GM12874 (cell line): ENCODE measurements around the gene ACSL5.

Experiments
- TF ChIP-seq, protein P1 (sequence below): IDR thresholded peaks from 2 replicates; pipeline ENCODE4 v1.5.1; 2011; ENCODE audit warnings: low read depth, mild to moderate bottlenecking, control low read depth, low read length, moderate library complexity; ENCODE audit not compliant: insufficient read depth

Gene ACSL5

DNA sequence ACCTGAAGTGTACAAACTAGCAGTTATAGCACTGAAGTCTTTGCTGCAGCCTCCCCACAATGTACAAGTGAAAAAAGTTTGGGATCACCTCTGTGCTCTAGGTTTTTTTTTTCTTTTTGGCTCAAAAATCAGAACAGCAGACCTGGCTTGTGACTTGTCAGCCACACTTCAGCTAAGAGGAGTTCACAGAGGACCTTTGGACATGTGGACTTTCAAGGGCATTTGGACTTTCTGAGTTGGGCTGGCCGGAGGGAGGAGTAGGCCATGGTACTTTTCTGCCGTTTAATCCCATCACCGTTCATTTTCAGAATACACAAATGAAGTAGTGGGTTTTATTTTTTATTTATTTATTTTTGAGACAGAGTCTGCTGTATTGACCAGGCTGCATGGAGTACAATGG lies 21.9 kb upstream of the ACSL5 start:
- TF ChIP-seq, protein P1, sequence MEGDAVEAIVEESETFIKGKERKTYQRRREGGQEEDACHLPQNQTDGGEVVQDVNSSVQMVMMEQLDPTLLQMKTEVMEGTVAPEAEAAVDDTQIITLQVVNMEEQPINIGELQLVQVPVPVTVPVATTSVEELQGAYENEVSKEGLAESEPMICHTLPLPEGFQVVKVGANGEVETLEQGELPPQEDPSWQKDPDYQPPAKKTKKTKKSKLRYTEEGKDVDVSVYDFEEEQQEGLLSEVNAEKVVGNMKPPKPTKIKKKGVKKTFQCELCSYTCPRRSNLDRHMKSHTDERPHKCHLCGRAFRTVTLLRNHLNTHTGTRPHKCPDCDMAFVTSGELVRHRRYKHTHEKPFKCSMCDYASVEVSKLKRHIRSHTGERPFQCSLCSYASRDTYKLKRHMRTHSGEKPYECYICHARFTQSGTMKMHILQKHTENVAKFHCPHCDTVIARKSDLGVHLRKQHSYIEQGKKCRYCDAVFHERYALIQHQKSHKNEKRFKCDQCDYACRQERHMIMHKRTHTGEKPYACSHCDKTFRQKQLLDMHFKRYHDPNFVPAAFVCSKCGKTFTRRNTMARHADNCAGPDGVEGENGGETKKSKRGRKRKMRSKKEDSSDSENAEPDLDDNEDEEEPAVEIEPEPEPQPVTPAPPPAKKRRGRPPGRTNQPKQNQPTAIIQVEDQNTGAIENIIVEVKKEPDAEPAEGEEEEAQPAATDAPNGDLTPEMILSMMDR, result no peak

DNA sequence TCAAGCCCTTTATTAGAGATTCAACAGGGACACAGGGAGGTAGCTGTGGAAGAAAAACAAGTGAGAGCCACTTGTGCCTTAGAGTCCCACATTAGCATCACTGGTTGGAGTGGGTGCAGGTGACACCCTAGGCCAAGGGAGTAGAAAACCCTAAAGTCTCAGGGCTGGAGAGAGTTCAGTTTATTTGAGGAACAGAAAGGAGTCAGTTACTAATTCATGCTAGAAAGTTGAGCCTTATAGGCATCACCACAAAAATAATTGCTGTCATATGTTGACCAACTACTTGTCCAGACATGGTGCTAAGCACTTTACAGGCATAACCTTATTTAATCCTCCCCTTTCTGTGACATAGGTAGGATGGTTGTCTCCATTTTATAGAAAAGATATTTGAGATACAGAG lies 20.9 kb upstream of the ACSL5 start:
- TF ChIP-seq, protein P1, result no peak

DNA sequence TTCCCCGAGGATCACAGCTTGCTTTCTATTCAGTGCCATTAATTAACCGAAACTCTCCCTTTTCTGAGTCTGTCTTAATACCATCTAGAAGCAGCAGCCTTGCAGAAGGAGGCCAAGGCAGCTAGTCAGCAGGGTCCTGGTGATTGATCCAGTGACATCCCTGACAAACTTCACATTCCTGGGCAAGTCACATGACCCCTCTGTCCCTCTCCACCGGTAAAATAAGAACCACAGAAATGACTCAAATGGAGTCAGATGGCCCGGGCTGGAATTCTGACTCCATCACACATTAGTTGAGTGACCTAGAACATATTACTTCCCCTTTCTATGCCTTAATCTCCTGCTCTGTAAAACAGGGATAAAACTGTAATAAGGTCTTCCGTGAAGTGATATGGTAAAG lies 17.2 kb upstream of the ACSL5 start:
- TF ChIP-seq, protein P1, result no peak

DNA sequence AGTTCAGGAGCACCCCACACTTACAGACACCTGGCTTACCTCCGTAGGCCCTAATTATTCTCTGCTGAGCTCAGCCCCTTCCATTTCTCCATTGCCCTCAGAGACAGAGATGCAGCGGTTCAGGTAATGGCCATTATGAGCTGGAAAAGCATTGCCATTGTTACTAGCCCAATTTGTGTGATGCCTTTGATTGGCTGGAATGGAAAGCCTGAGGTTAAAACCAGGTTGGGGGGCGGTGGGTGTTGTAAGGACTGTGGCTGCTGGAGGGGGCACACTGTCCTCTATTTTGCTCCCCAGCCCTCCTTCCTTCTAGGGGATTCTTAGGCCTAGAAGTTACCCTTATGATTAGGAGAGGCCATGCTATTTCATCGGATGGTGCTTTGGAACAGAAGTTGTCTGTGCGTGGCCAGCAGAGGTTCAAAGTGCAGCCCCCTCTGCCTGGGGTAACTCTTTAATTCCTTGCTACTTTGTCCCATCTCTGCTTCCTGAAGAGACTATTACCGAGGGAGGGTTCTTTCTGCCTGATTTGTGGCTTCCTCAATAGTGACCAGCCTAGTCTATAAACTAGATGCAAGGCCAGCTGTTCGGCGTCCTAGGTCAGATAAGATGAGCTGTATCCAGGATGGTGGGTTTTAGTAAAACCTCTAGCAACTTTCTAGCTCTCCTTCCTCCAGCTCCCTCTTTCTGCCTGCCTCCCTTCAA lies 14.2 kb upstream of the ACSL5 start:
- TF ChIP-seq, protein P1, result no peak

DNA sequence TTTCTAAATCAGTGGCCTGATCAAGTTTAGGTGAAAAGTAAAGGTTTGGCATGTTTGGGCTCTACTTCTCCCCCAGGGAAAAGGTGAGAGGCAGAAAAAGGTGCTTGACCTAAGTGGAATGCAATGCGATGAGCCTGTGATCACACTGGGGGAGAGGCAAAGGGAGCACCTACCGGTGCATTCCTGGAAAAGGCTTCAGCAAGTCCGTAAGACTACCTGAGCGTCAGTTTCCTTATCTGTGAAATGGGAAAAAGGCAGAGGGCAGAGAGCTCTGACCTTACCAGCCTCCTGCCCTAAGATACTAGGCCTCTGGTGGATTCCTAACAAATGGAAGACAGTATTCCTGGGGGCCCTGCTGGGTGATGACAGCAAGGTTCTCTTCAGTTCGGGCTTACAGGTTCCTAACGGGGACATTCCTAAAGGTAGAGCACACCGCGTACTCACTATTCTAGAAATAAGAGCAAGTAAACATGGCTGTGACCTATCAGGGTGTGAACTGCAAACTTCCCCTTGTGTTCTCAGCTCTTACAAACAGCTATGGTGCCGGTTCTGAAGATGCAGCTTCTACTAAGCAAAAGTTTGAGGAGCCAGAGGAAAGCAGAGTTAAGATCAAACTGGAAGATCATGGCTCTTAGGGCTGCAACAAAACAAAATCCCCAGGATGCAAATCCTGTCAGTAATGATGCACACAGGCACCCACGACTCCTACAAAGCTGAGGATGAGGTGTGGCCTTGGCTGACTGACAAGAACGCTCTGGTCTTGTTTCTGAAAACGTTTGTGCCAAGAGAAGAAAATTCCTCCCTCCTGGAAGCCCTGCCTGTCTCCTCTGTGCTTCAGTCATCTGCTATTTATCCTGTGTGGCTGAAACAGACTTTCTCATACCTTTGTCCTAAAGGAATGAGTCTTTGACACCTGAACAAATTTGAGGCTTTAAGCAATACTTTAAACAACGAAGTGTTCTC lies 13.3 kb upstream of the ACSL5 start:
- TF ChIP-seq, protein P1, result no peak

DNA sequence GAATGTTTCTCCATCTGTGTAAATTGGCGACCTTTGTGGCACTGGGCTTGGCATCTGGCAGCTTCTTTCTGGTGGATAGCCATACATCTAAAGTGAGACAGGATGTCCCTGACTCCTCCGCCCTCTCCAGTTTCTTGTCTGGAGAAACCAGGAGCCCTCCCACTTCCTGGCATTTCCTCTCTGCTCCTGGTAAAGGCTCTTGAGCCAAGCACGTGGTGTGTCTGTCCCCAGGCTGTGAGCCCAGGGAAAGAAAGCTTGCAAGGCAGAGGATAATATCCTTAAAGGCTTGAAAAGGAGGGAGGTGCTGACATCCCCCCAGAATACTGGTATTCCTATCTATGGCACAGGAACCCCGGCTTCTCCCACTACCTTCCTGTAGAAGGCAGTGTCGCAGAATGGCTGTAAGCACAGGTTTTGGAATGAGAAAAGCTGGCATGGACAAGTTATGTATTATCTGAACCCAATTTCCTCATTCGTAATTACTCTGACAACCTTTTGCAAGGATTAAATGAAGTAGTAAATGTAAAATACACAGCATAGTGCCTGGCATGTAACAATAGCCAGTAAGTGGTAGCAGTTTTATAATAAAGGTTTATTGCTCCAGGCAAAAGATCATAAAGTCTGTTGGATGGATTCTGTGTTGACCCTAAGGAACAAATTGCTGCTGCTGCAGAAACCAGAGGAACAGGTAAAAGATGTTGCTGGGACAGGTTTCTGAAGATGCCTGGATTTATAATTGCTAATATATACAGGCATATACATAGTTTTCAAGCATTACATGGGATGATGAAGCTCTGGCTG lies 11.8 kb upstream of the ACSL5 start:
- TF ChIP-seq, protein P1, result no peak

DNA sequence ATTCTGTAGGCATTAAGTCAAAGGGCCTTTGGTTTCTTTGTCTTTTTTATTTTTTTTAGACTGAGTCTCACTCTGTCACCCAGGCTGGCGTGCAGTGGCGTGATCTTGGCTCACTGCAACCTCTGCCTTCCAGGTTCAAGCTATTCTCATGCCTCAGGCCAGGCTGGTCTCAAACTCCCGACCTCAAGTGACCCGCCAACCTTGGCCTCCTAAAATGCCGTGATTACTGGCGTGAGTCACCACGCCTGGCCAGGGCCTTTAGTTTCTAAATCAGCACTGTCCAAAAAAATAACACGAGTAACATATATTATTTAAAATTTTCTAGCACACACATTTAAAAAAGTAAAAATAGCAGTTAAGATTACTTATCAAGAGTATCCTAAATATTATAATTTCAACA lies 11.1 kb upstream of the ACSL5 start:
- TF ChIP-seq, protein P1, result no peak
